ENCODE results near the gene VPS37D.
"Not testable (repeated sequence)": the region's sequence is repeated elsewhere in the genome, so short reads cannot be mapped to it uniquely, and the experiment has no call there.

VPS37D gene

DNA sequence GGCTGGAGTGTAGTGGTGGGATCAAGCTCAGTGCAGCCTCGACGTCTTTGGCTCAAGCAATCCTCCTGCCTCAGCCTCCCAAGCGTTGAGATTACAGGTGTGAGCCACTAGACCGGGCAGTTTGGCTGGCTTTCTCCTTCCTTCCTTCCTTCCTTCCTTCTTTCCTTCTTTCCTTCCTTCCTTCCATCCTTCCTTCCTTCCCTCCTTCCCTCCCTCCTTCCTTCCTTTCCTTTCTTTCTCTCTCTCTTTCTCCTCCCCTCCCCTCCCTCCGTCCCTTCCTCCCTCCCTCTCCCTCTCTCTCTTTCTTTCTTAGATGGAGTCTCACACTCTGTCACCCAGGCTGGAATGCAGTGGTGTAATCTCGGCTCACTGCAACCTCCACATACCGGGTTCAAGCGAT is 7.6 kb upstream of the VPS37D start:
- no peak overlapping the region for H3K9ac ChIP-seq (ENCODE audit: low read length)
- no peak overlapping the region for H3K4me2 ChIP-seq (ENCODE audit: low read depth, low read length, poor library complexity, severe bottlenecking)
- no peaks in the 10 kb centered on the region for H4K20me1 ChIP-seq (ENCODE audit: low read depth, low read length)
- no peaks in the 10 kb centered on the region; the same call in 1 of the 2 replicates for H3K27me3 ChIP-seq (ENCODE audit: low read length)
- no peak overlapping the region for H2AFZ ChIP-seq (ENCODE audit: low read depth, low read length, severe bottlenecking)
- H3K79me2 ChIP-seq (ENCODE audit: insufficient read depth, low read length): no peaks in the 10 kb centered on the region
- H3F3A ChIP-seq (ENCODE audit: insufficient read depth): no peaks in the 10 kb centered on the region
- H3K9me2 ChIP-seq (replicated peaks; ENCODE audit: insufficient read depth, low read length): no peaks in the 10 kb centered on the region
- no peaks in the 10 kb centered on the region for H3K36me3 ChIP-seq (ENCODE audit: low read length)
- TF ChIP-seq CTCF (IDR thresholded peaks at IDR 0.05; ENCODE audit: insufficient read depth, low read length, poor library complexity, severe bottlenecking) (no peak), EZH2phosphoT487 (conservative IDR thresholded peaks at IDR 0.05; ENCODE audit: low read length) (no peak)
- H3K4me3 ChIP-seq (ENCODE audit: insufficient read depth, low read length, poor library complexity, severe bottlenecking): no peak overlapping the region
- H3K27ac ChIP-seq (ENCODE audit: low read depth, low read length): no peak overlapping the region
- peaks cover 7% of the 10 kb centered on the region; the same call in 1 of the 2 replicates for H3K9me3 ChIP-seq (ENCODE audit: insufficient read depth, low read length)

DNA sequence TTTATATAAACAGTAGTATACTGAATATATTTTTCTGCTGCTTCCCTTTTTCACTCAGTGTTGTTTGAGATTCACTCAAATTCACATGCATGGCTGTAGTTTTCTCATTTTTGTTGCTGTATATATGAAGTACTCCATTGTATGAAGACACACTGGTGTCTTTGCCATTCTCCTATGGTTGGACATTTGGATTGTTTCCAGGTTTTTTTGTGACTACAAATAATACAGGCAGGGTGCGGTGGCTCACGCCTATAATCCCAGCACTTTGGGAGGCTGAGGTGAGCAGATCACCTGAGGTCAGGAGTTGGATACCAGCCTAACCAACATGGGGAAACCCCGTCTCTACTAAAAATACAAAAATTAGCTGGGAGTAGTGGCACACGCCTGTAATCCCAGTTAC is 7.0 kb upstream of the VPS37D start:
- H3F3A ChIP-seq (ENCODE audit: insufficient read depth); H3K9ac ChIP-seq (ENCODE audit: low read length); H2AFZ ChIP-seq (ENCODE audit: low read depth, low read length, severe bottlenecking); H3K79me2 ChIP-seq (ENCODE audit: insufficient read depth, low read length); H3K9me2 ChIP-seq (replicated peaks; ENCODE audit: insufficient read depth, low read length); H3K36me3 ChIP-seq (ENCODE audit: low read length); H3K4me2 ChIP-seq (ENCODE audit: low read depth, low read length, poor library complexity, severe bottlenecking); H3K4me3 ChIP-seq (ENCODE audit: insufficient read depth, low read length, poor library complexity, severe bottlenecking); H4K20me1 ChIP-seq (ENCODE audit: low read depth, low read length); H3K9me3 ChIP-seq (ENCODE audit: insufficient read depth, low read length); H3K27ac ChIP-seq (ENCODE audit: low read depth, low read length); H3K27me3 ChIP-seq (ENCODE audit: low read length): not testable (repeated sequence)

DNA sequence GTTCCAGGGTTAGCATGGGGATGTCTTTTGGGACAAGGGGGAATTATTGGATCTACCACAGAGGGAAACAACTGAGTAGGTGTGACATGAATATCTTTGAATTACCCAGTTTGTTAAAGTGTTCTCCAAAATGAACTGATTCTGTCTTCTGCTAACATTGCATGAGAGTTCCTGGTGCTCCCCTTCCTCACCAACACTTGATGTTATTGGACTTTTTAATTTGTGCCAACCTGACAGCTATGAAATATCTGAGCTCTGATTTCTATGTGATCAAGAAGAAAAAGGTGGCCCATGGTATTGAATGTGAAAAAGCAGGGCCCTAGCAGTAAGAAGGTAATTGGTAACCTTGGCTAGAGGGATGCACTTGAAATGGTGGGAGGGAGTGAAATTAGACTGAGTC is 4.6 kb upstream of the VPS37D start:
- H3K36me3 ChIP-seq (ENCODE audit: low read length): no peaks in the 10 kb centered on the region
- H3K79me2 ChIP-seq (ENCODE audit: insufficient read depth, low read length): no peaks in the 10 kb centered on the region
- H2AFZ ChIP-seq (ENCODE audit: low read depth, low read length, severe bottlenecking): no peak overlapping the region
- no peaks in the 10 kb centered on the region for H3F3A ChIP-seq (ENCODE audit: insufficient read depth)
- TF ChIP-seq EZH2phosphoT487 (conservative IDR thresholded peaks at IDR 0.05; ENCODE audit: low read length) (no peak), CTCF (IDR thresholded peaks at IDR 0.05; ENCODE audit: insufficient read depth, low read length, poor library complexity, severe bottlenecking) (no peak)
- no peaks in the 10 kb centered on the region for H3K9me2 ChIP-seq (replicated peaks; ENCODE audit: insufficient read depth, low read length)
- no peak overlapping the region for H3K4me2 ChIP-seq (ENCODE audit: low read depth, low read length, poor library complexity, severe bottlenecking)
- H4K20me1 ChIP-seq (ENCODE audit: low read depth, low read length): no peaks in the 10 kb centered on the region
- H3K4me3 ChIP-seq (ENCODE audit: insufficient read depth, low read length, poor library complexity, severe bottlenecking): no peak overlapping the region
- H3K27me3 ChIP-seq (ENCODE audit: low read length): no peaks in the 10 kb centered on the region; the same call in 1 of the 2 replicates
- H3K9ac ChIP-seq (ENCODE audit: low read length): no peak overlapping the region
- H3K27ac ChIP-seq (ENCODE audit: low read depth, low read length): no peak overlapping the region
- H3K9me3 ChIP-seq (ENCODE audit: insufficient read depth, low read length): peaks cover 7% of the 10 kb centered on the region; the same call in 1 of the 2 replicates

GRCh38 chr7:73668103-73668885 is 663 bp downstream of the VPS37D start:
- no peaks in the 10 kb centered on the region for H3K79me2 ChIP-seq (ENCODE audit: insufficient read depth, low read length)
- H3K4me2 ChIP-seq (ENCODE audit: low read depth, low read length, poor library complexity, severe bottlenecking): peak overlapping the region; percentile 90
- H3K9me2 ChIP-seq (replicated peaks; ENCODE audit: insufficient read depth, low read length): no peaks in the 10 kb centered on the region
- no peak overlapping the region for H3K27ac ChIP-seq (ENCODE audit: low read depth, low read length)
- no peaks in the 10 kb centered on the region for H3K36me3 ChIP-seq (ENCODE audit: low read length)
- no peaks in the 10 kb centered on the region for H3K27me3 ChIP-seq (ENCODE audit: low read length)
- TF ChIP-seq CTCF (IDR thresholded peaks at IDR 0.05; ENCODE audit: insufficient read depth, low read length, poor library complexity, severe bottlenecking) (no peak), EZH2phosphoT487 (conservative IDR thresholded peaks at IDR 0.05; ENCODE audit: low read length) (no peak)
- H4K20me1 ChIP-seq (ENCODE audit: low read depth, low read length): no peaks in the 10 kb centered on the region
- H3K9me3 ChIP-seq (ENCODE audit: insufficient read depth, low read length): 0 out of 2 replicates have a peak, but pooled peaks cover under 1% of the 10 kb centered on the region
- H3K9ac ChIP-seq (ENCODE audit: low read length): peak overlapping the region; percentile 44; the same call in 1 of the 2 replicates
- peak overlapping the region; percentile 60 for H2AFZ ChIP-seq (ENCODE audit: low read depth, low read length, severe bottlenecking)
- no peaks in the 10 kb centered on the region for H3F3A ChIP-seq (ENCODE audit: insufficient read depth)
- H3K4me3 ChIP-seq (ENCODE audit: insufficient read depth, low read length, poor library complexity, severe bottlenecking): peak overlapping the region; percentile 54

All from SU-DHL-6 (cell line).